HG03196 (cell line): ENCODE results near the gene KIAA1217.

Source experiments
- ATAC-seq: cut with Tn5 transposase; IDR thresholded peaks from one replicate; pipeline ENCODE4 v1.9.1; 2021; ENCODE audit not compliant: unreplicated experiment

KIAA1217 gene

GRCh38 chr10:24533981-24534380, 325.0 kb downstream of the KIAA1217 start:
- ATAC-seq, result no peak

- no peak for ATAC-seq
Observed at GRCh38 chr10:24536636-24537035, 327.7 kb downstream of the KIAA1217 start.

DNA sequence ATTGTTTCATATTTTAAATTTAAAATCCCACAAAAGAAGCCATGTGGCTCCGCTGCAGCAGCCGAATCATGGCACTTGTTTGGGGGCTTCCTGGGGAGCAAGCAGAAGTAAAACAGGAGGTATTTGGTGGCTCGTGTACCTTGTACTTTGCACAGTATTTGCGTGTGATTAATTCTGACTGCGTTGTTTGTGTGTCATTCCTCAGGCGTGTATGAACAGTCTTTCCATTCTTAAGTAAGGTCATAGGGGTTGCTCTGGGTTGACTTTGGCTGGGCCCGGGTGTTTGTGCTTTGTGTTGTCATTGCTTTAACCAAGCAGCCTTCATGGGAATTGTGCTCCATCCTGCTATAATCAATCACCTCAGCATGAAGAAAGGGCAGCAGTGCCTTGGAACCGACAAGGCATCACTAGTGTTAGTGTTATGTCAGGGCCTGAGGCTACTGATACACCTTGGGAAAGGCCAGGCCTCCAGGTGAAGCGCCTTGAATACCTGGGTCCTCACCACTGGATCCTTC, 332.4 kb downstream of the KIAA1217 start:
- ATAC-seq, result no peak

DNA sequence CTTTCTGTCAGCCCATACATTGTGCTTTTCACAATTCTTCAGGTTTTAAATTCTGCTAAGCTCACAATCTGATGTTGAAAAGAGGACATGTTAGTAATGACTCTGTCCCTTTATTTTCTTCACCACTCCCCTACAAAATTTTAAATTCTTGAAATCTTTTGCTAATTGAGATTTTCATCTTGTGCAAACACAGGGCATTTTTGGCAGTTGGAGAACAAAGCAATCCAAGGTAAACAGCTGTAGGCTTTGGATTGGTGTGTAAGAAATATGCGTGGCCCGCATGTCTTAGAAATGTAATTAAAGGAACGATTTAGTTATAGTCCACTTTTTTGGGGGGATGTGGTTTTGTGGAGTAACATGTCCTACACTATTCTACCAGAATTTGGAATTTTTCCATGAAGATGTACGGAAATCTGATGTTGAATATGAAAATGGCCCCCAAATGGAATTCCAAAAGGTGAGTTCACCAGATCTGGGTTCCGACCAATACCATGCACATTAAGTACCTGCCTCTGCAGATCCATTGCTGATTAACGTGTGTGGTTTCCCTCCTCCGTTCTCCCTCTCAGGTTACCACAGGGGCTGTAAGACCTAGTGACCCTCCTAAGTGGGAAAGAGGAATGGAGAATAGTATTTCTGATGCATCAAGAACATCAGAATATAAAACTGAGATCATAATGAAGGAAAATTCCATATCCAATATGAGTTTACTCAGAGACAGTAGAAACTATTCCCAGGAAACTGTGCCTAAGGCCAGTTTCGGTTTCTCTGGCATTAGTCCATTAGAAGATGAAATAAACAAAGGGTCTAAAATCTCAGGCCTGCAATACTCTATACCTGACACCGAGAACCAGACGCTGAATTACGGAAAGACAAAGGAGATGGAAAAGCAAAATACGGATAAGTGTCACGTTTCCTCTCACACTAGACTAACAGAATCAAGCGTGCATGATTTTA, 333.7 kb downstream of the KIAA1217 start:
- no peak for ATAC-seq

- no peak for ATAC-seq
Observed at GRCh38 chr10:24544776-24545175, 335.8 kb downstream of the KIAA1217 start.

GRCh38 chr10:24545585-24545984, 336.6 kb downstream of the KIAA1217 start:
- ATAC-seq, result no peak

DNA sequence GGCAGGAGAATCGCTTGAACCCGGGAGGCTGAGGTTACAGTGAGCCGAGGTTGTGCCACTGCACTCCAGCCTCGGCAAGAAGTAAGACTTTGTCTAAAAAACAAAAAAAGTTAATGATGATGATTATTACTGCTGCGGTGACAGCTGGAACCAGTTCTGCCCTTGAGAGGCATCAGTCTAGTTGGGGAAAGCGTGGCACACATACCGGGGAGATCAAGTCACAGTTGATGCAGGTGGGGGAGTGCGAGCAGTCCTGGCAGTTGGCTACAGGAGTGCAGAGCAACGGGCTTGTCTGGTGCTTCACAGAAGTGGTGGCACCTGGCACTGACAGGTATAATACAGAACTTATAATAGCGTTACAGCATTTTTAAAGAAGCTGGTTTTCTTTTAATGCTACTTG, 341.7 kb downstream of the KIAA1217 start:
- ATAC-seq, result no peak

- ATAC-seq, result no peak
Observed at GRCh38 chr10:24551161-24551560, 342.2 kb downstream of the KIAA1217 start.

DNA sequence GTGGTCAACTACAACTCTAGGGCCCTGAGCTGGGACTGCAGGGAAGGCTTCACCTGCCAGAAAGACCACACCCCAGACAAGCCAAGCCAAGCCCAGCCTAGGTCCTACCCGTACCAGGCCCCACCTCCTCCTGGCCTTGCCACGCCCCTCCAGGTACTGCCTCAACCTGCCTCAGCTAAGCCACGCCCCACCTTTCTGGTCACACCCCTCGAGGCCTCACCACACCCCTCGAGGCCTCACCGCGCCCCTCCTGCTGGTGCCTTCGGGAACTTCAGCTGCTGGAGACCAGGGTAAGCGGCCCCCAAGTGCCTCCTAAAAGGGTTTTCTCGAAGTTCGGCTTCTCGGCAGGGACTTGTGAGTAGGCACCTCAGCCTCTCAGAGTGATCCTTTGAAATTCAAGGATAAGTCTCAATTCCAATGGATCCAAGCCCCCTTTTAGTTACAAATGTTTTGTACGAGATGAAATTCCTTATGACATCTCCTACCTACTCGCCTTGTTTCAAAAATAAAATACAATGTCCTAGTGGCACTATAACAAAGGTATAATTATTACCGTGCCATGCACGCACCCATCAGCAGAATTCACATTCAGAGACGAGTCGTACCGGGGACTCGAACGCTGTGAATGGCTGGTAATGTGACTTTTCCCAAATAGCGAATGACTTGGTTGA, 343.5 kb downstream of the KIAA1217 start:
- no peak for ATAC-seq

- ATAC-seq, result no peak
Observed at GRCh38 chr10:24553051-24553612, 344.2 kb downstream of the KIAA1217 start.

GRCh38 chr10:24554036-24554435, 345.1 kb downstream of the KIAA1217 start:
- ATAC-seq, result no peak

- ATAC-seq, result no peak
Observed at GRCh38 chr10:24556126-24556749, 347.3 kb downstream of the KIAA1217 start.

DNA sequence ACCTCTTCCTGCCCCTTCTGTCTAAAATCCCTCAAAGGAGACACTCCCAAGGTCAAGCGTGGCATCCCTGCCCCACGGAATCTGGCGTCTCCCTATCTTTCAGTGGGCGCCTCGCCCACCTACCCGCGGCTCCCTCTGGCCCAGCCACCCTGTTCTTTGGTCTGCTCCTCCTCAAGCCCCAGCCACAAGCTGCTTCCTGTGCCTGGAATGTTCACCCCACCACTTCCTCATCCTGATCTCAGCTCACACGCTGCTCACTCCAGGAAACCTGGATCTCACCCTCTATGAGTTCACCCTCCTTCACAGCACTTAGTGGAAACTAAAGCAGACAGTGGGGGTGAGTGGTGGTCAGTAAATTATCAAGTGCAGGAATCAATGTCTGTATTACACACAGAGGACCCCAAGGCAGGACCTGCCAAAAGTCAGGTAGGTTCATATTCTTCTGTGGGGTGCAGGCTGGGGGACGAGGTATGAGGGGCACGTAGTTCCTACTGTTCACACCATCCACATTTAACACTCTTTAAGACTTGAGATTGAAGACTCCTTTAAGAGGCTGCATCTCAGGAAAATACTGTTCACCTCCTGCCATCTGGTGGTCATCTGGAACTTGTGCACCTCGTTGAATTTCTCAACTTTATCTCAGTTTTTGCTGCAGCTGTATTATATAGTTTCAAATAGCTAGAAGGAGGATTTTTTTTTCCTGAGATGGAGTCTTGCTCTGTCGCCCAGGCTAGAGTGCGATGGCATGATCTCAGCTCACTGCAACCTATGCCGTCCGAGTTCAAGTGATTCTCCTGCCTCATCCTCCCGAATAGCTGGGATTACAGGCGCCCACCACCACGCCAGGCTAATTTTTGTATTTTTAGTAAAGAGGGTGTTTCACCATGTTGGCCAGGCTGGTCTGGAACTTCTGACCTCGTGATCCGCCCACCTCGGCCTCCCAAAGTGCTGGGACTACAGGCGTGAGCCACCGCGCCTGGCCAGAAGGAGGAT, 348.1 kb downstream of the KIAA1217 start:
- peak; percentile 59 for ATAC-seq

DNA sequence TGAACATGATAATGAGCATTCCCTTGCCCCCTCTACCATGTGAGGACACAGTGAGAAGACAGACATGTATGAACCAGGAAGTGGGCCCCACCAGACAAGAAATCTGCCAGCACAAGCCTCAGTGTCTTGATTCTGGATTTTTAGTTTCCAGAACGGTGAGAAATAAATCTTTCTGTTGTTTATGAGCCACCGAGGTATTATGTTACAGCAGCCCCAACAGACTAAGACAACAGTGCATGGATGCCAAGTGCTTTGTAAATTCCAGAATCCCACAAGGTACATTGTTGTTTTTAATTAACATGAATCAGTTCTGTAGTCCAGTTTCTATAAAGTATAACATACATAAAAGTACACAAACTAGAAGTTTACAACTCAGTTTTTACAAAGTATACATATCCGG, 352.5 kb downstream of the KIAA1217 start:
- ATAC-seq, result no peak

DNA sequence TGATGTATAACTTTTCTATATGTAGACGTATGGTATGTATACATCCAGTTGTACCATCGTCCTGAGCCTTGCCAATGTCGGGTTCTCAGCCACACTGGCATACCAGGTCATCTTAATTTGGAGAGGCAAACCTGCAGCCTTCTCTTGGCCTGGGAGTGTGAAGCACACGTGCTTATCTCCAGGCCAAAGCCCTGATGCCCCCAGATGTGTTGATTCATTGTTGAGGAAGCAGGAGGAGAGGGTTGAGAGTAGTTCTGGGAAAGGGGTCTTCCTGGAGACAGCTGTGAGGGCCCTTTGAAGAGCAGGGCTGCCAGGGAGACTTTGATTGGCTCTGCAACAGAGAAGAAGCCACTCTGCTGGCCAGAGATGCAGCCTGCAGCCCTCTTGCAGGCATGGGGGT, 359.1 kb downstream of the KIAA1217 start:
- ATAC-seq, result no peak

- no peak for ATAC-seq
Observed at GRCh38 chr10:24569330-24569796, 360.4 kb downstream of the KIAA1217 start.

GRCh38 chr10:24569828-24570657, 361.1 kb downstream of the KIAA1217 start:
- ATAC-seq, result no peak

- no peak for ATAC-seq
Observed at GRCh38 chr10:24570658-24571426, 361.9 kb downstream of the KIAA1217 start.
